SIG-M5 (cell line): ENCODE measurements around the gene GRPEL1.
"Not testable (repeated sequence)": the region's sequence is repeated elsewhere in the genome, so short reads cannot be mapped to it uniquely, and the experiment has no call there.

Experiments
- DNase-seq: peaks from one replicate; lab custom pipeline; 2025; lab: John Stamatoyannopoulos, UW

The GRPEL1 gene

GRCh38 chr4:7067452-7068278 is at the start of gene GRPEL1:
Gene GRPEL1, minus strand, starts transcription at chr4:7068064. Its CDS starts 32 bp downstream, at chr4:7068032.
- peak; percentile 96 for DNase-seq

- DNase-seq: no peak
These were observed 48.8 kb upstream of the GRPEL1 start for GRCh38 chr4:7116705-7117104.

GRCh38 chr4:7115557-7116340 is 47.9 kb upstream of the GRPEL1 start:
- no peak for DNase-seq

GRCh38 chr4:7112656-7113055 is 44.8 kb upstream of the GRPEL1 start:
- DNase-seq: no peak

GRCh38 chr4:7111441-7111840 is 43.6 kb upstream of the GRPEL1 start:
- DNase-seq: no peak

GRCh38 chr4:7110546-7110945 is 42.7 kb upstream of the GRPEL1 start:
- DNase-seq: no peak

GRCh38 chr4:7109169-7109568 is 41.3 kb upstream of the GRPEL1 start:
- no peak for DNase-seq

- DNase-seq: no peak
These were observed 40.8 kb upstream of the GRPEL1 start for GRCh38 chr4:7108660-7109059.

- DNase-seq: no peak
These were observed 40.3 kb upstream of the GRPEL1 start for GRCh38 chr4:7108046-7108625.

GRCh38 chr4:7107166-7107905 is 39.5 kb upstream of the GRPEL1 start:
- no peak for DNase-seq

GRCh38 chr4:7105276-7105675 is 37.4 kb upstream of the GRPEL1 start:
- no peak for DNase-seq

GRCh38 chr4:7104366-7105031 is 36.6 kb upstream of the GRPEL1 start:
- DNase-seq: no peak

- no peak for DNase-seq
These were observed 35.9 kb upstream of the GRPEL1 start for GRCh38 chr4:7103607-7104365.

- DNase-seq: no peak
These were observed 35.3 kb upstream of the GRPEL1 start for GRCh38 chr4:7103031-7103606.

- DNase-seq: not testable (repeated sequence)
These were observed 34.6 kb upstream of the GRPEL1 start for GRCh38 chr4:7102516-7102909.

GRCh38 chr4:7101692-7102515 is 34.0 kb upstream of the GRPEL1 start:
- peak; percentile 17 for DNase-seq

- no peak for DNase-seq
These were observed 28.4 kb upstream of the GRPEL1 start for GRCh38 chr4:7096236-7096635.

GRCh38 chr4:7095611-7096155 is 27.8 kb upstream of the GRPEL1 start:
- no peak for DNase-seq

- no peak for DNase-seq
These were observed 27.1 kb upstream of the GRPEL1 start for GRCh38 chr4:7094916-7095315.
